Muscle of leg (tissue), 11 donors: ENCODE data around the gene SUB1. TPM values are rescaled to one million over a fixed set of nuclear protein-coding genes. Genes with fewer than 3 reads are reported as not detected.

Experiments
- DNase-seq: peaks from one replicate; pipeline ENCODE4 v3.0.0; 2013
- H3K27ac ChIP-seq: one replicate; pipeline ENCODE4 v1.5.1; 2013; ENCODE audit warnings: mild to moderate bottlenecking, low read length, control low read depth
- H3K27me3 ChIP-seq: one replicate; pipeline ENCODE4 v1.6.1; 2013; ENCODE audit warnings: low read length; ENCODE audit not compliant: control insufficient read depth, insufficient read depth
- H3K36me3 ChIP-seq: one replicate; pipeline ENCODE4 v1.6.1; 2013; ENCODE audit warnings: low read length; ENCODE audit not compliant: control insufficient read depth, insufficient read depth
- H3K4me1 ChIP-seq: one replicate; pipeline ENCODE4 v1.6.1; 2013; ENCODE audit warnings: low read length; ENCODE audit not compliant: control insufficient read depth, insufficient read depth
- H3K4me3 ChIP-seq: one replicate; pipeline ENCODE4 v1.5.1; 2013; ENCODE audit warnings: low read length, control low read depth
- H3K9me3 ChIP-seq: replicated peaks from 2 replicates; pipeline ENCODE4 v1.6.1; 2013; ENCODE audit warnings: low read depth, low read length; ENCODE audit not compliant: control insufficient read depth
- WGBS: methylation state at CpG from one replicate; pipeline ENCODE4 v1.1.5; 2013; ENCODE audit warnings: missing lambda C conversion rate; ENCODE audit not compliant: insufficient coverage; 5-methylcytosine and 5-hydroxymethylcytosine counted together
- polyA plus RNA-seq, 8 donors: library from polyadenylated mRNA; unstranded; fragments of 120-200 nt; gene quantifications; one replicate each; pipeline versions ENCODE4 v1.2.1 to v1.2.3, GENCODE V29; 2013; ENCODE audit warnings: inconsistent platforms in 1 of 8, low replicate concordance in 1 of 8; ENCODE audit not compliant: insufficient read length in 8 of 8, insufficient read depth in 1 of 8
- total RNA-seq: library from RNA; stranded (reverse); fragments of 120-200 nt; gene quantifications from one replicate; pipeline ENCODE4 v1.2.4, GENCODE V29; 2013

The SUB1 gene
- total and polyA plus RNA-seq, 9 donors = 238 to 318 (median 269) TPM

GRCh38 chr5:32581010-32581785 lies 4.2 kb upstream of the SUB1 start:
- DNase-seq = no peak
- 79% methylated on average over 6 of the region's 12 CpGs for WGBS
- Histone ChIP-seq H3K9me3 (peaks cover 5% of the 10 kb centered on the region), H3K27me3 (no peaks in the 10 kb centered on the region), H3K36me3 (no peaks in the 10 kb centered on the region), H3K4me3 (no peak overlapping the region), H3K27ac (no peak overlapping the region), H3K4me1 (no peaks in the 10 kb centered on the region)

DNA sequence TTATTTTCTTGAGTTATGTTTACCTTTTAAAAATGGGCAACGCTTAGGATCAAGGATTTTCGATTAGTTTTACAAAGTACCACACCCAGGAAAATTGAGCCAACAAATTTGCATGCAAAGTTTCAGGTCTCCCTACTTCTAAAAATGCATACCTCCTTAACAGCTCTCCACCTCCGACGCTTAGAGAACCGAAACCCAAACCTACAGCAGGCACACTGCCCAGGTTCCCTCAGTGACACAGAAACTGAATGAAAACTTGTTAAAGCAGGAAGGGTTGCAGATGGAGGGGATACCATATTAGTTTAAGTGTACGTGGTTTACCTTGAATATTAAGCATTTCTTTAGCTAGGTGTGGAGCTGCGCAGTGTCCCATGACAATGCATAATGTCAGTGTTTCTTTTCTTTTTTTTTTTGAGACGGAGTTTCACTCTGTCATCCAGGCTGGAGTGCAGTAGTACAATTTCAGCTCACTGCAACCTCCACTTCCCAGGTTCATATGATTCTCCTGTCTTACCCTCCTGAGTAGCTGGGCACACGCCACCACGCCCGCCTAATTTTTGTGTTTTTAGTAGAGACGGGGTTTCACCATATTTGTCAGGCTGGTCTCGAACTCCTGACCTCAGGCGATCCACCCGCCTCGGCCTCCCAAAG lies 1.6 kb upstream of the SUB1 start:
- 95% methylated on average over 4 of the region's 16 CpGs for WGBS
- H3K27ac ChIP-seq = no peak overlapping the region

DNA sequence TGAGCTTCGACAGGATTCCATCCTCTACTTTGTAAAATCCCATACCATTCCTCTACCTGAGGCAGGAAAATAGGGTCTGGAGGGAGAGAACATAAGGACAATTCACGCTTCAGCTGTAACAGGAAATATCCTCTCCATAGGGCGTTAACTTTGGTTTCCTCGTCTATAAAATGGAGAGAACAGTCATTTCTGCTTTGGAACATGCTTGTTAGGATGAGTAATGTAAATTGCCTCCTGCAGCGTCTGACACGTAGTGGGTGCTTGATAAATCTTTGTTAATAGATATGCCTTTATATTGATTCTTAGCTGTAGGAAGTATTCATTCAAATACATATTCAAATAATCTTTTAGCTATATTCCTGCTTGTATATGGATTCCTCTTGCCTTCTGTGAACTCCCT lies 711 bp upstream of the SUB1 start:
- no peak for DNase-seq
- Histone ChIP-seq H3K27me3 (no peaks in the 10 kb centered on the region), H3K36me3 (peaks cover 12% of the 10 kb centered on the region), H3K27ac (no peak overlapping the region), H3K4me1 (peaks cover 7% of the 10 kb centered on the region), H3K4me3 (no peak overlapping the region), H3K9me3 (peaks cover 5% of the 10 kb centered on the region)
- WGBS = no CpG with 5 or more reads among the region's 6 CpGs

More for the DNA sequence above, 1.6 kb upstream of the SUB1 start:
- Histone ChIP-seq H3K9me3 (peaks cover 5% of the 10 kb centered on the region), H3K27me3 (no peaks in the 10 kb centered on the region), H3K4me1 (peaks cover 7% of the 10 kb centered on the region), H3K36me3 (peaks cover 4% of the 10 kb centered on the region), H3K4me3 (no peak overlapping the region)
- DNase-seq = peak; percentile 12

DNA sequence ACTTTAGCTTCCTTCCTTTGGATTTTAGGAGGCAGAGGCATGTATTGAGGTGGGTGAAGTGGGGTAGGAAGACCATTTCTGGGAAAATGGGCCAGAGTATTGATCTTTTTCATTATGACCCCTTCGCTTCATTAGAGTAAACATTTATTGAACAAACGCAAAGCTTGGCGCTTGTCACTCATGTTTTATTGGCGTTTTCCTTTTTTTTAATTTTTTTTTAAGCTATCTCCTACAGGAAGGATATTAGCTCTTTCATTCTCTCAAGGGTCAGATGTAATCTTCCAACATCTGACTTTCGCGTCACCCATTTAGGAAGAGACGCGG lies 273 bp upstream of the SUB1 start:
- H3K4me1 ChIP-seq = peaks cover 7% of the 10 kb centered on the region
- H3K27me3 ChIP-seq = no peaks in the 10 kb centered on the region
- peaks cover 5% of the 10 kb centered on the region for H3K9me3 ChIP-seq
- peak overlapping the region; percentile 92 for H3K4me3 ChIP-seq
- peak overlapping the region; percentile 96 for H3K27ac ChIP-seq
- no CpG with 5 or more reads among the region's 8 CpGs for WGBS
- DNase-seq = no peak
- H3K36me3 ChIP-seq = peaks cover 12% of the 10 kb centered on the region

- no peak for DNase-seq
- H3K27me3 ChIP-seq = no peaks in the 10 kb centered on the region
- H3K36me3 ChIP-seq = peaks cover 14% of the 10 kb centered on the region
- H3K9me3 ChIP-seq = peaks cover 5% of the 10 kb centered on the region
- peak overlapping the region; percentile 96 for H3K27ac ChIP-seq
- 0% methylated on average over 2 of the region's 6 CpGs for WGBS
- peak overlapping the region; percentile 92 for H3K4me3 ChIP-seq
- H3K4me1 ChIP-seq = peaks cover 7% of the 10 kb centered on the region
Observed at GRCh38 chr5:32586276-32586599, 881 bp downstream of the SUB1 start.

DNA sequence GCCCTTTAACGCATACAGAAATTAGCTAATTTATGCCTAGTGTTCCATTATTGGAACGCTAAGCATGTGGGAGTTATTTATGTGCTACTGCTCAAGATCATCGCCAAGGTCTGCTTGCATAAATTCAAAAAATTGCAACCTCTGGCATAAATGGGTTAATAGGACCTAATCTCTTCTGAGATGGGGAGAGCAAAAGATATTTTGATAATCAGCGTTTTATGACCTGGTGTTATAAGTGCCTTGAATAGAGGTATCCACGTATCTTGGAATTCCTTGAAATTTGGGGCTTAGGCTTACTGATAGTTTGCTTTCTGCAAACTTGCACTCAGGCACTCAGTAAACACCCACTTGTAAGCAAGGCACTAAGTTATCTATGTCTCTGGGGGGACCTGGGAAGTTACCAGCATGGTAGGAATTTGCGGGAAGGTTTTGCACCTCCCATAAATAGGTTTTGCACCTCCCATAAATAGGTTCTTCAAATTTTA lies 1.8 kb downstream of the SUB1 start:
- DNase-seq = no peak
- H3K36me3 ChIP-seq = peaks cover 20% of the 10 kb centered on the region
- no peak overlapping the region for H3K27ac ChIP-seq
- WGBS = no CpG with 5 or more reads among the region's 6 CpGs
- no peaks in the 10 kb centered on the region for H3K27me3 ChIP-seq
- H3K4me1 ChIP-seq = peaks cover 7% of the 10 kb centered on the region
- H3K4me3 ChIP-seq = peak overlapping the region; percentile 92
- H3K9me3 ChIP-seq = peaks cover 5% of the 10 kb centered on the region

DNA sequence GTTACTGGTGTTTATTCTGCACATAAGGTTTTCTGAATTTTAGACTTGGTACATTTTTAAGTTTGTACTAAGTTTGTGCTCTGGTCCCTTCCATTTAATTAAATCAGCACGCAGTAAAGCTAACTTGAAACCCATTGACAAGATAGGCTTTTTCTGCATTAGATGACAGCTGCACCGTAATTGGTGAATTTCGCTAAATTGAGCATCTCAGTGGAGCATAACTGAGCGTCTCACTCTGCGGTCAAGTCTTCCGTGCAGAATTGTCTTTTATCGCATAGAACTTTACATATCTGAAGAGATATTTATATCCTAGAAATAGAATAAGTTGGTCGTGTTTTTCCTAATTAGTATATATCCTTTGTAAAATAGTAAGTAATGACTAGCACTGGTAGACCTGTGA lies 4.1 kb downstream of the SUB1 start:
- Histone ChIP-seq H3K27me3 (no peaks in the 10 kb centered on the region), H3K36me3 (peaks cover 35% of the 10 kb centered on the region), H3K9me3 (peaks cover 4% of the 10 kb centered on the region), H3K4me3 (no peak overlapping the region), H3K4me1 (peaks cover 7% of the 10 kb centered on the region), H3K27ac (no peak overlapping the region)
- DNase-seq = no peak
- WGBS = 88% methylated on average over 1 of the region's 8 CpGs

- Histone ChIP-seq H3K9me3 (no peaks in the 10 kb centered on the region), H3K4me3 (no peak overlapping the region), H3K4me1 (peaks cover 7% of the 10 kb centered on the region), H3K27ac (no peak overlapping the region), H3K27me3 (no peaks in the 10 kb centered on the region), H3K36me3 (peaks cover 40% of the 10 kb centered on the region)
- peak; percentile 75 for DNase-seq
- no CpG with 5 or more reads among the region's 15 CpGs for WGBS
Observed at GRCh38 chr5:32589942-32590869, 4.8 kb downstream of the SUB1 start.

GRCh38 chr5:32595118-32595517 lies 9.8 kb downstream of the SUB1 start:
- H3K4me1 ChIP-seq = no peaks in the 10 kb centered on the region
- no CpG with 5 or more reads among the region's 2 CpGs for WGBS
- no peak for DNase-seq
- no peak overlapping the region for H3K4me3 ChIP-seq
- peaks cover 37% of the 10 kb centered on the region for H3K36me3 ChIP-seq
- H3K9me3 ChIP-seq = no peaks in the 10 kb centered on the region
- no peaks in the 10 kb centered on the region for H3K27me3 ChIP-seq
- no peak overlapping the region for H3K27ac ChIP-seq
